ENCODE data around the gene B3GNT2. TPM values are rescaled to one million over a fixed set of nuclear protein-coding genes. Genes with fewer than 3 reads are reported as not detected.
"Not testable (repeated sequence)": the region's sequence is repeated elsewhere in the genome, so short reads cannot be mapped to it uniquely, and the experiment has no call there.

The B3GNT2 gene
- total and polyA plus RNA-seq, 12 donors, result 10.4 to 33.5 (median 17.0) TPM

DNA sequence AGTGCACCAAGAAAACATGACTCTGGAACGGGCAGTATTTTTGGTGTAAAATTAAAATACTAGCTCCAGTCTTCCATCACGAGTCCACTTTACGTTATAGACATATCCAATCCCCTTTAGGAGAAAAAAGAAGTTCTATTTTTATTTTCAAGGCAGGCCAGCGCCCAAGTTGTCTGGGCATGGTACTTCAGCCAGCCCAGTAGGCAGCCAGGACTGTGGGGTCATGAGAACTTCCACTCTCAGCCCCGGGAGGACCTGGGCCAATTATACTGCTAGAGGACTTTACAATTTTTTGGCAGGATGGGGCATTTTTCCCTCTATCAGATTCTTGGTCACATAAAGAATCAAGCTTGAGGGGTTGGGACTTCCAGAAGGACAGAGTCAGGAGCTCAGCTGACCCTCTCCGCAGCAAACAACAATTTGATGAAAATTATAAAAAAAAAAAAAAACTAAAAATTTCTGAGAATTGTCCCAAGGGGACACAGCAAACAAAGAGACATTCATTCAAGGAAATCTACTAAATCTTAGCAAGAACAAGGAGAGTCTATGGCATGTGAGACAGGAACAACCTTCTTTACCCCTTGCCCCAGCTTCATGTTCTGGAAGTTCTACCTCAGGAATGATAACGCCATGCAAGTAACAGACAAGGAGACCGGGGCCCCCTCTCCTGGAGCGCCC lies 37.3 kb upstream of the B3GNT2 start:
- no peaks in the 10 kb centered on the region for H3K27me3 ChIP-seq
- DNase-seq, result peak in 1 of 2 donors; percentile 12
- intact Hi-C loops (cut with DNase I), result no loop called here

GRCh38 chr2:62160691-62161090 lies 35.2 kb upstream of the B3GNT2 start:
- ATAC-seq; H3K4me3 ChIP-seq; intact Hi-C loops (cut with DNase I); H3K36me3 ChIP-seq; DNase-seq; H3K27me3 ChIP-seq; H3K27ac ChIP-seq; H3K9me3 ChIP-seq: not testable (repeated sequence)
- 96 to 98% methylated on average over 9 of the region's 9 CpGs for WGBS, 2 donors
- peaks cover 5 to 57% (median 33%) of the 10 kb centered on the region in 9 donors for H3K4me1 ChIP-seq

More for the DNA sequence above, 37.3 kb upstream of the B3GNT2 start:
- WGBS, 2 donors, result 52 to 64% methylated on average over 9 of the region's 9 CpGs
- Histone ChIP-seq H3K4me1 (peaks cover 5 to 44% (median 29%) of the 10 kb centered on the region in 9 donors), H3K4me3 (no peak overlapping the region), H3K9me3 (peaks cover 0 to 11% (median 0%) of the 10 kb centered on the region in 11 donors), H3K36me3 (no peaks in the 10 kb centered on the region), H3K27ac (peak overlapping the region in 5 of 10 donors; percentile 3 to 65 (median 19))
- TF ChIP-seq, protein P1, sequence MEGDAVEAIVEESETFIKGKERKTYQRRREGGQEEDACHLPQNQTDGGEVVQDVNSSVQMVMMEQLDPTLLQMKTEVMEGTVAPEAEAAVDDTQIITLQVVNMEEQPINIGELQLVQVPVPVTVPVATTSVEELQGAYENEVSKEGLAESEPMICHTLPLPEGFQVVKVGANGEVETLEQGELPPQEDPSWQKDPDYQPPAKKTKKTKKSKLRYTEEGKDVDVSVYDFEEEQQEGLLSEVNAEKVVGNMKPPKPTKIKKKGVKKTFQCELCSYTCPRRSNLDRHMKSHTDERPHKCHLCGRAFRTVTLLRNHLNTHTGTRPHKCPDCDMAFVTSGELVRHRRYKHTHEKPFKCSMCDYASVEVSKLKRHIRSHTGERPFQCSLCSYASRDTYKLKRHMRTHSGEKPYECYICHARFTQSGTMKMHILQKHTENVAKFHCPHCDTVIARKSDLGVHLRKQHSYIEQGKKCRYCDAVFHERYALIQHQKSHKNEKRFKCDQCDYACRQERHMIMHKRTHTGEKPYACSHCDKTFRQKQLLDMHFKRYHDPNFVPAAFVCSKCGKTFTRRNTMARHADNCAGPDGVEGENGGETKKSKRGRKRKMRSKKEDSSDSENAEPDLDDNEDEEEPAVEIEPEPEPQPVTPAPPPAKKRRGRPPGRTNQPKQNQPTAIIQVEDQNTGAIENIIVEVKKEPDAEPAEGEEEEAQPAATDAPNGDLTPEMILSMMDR (IDR thresholded peaks at IDR 0.05), result no peak
- peak in 7 of 8 donors; percentile 34 to 81 (median 66) for ATAC-seq

- intact Hi-C loops (cut with DNase I), result no loop called here
- TF ChIP-seq, protein P1 (IDR thresholded peaks at IDR 0.05), result no peak
- H3K9me3 ChIP-seq, result no peaks in the 10 kb centered on the region
- ATAC-seq (no peak), DNase-seq (no peak)
- no peaks in the 10 kb centered on the region for H3K27me3 ChIP-seq
- H3K27ac ChIP-seq, result peak overlapping the region in 3 of 10 donors; percentile 14 to 47 (median 35)
- H3K4me3 ChIP-seq, result no peak overlapping the region
- H3K4me1 ChIP-seq, result peaks cover under 1 to 39% (median 19%) of the 10 kb centered on the region in 9 donors
- no peaks in the 10 kb centered on the region for H3K36me3 ChIP-seq
- 88% methylated on average over 3 of the region's 3 CpGs for WGBS, 2 donors
Measured at GRCh38 chr2:62163106-62163831, 32.6 kb upstream of the B3GNT2 start.

GRCh38 chr2:62163834-62164233 lies 32.1 kb upstream of the B3GNT2 start:
- Histone ChIP-seq H3K36me3 (no peaks in the 10 kb centered on the region), H3K27ac (peak overlapping the region in 4 of 10 donors; percentile 10 to 47 (median 38)), H3K27me3 (no peaks in the 10 kb centered on the region), H3K9me3 (no peaks in the 10 kb centered on the region), H3K4me3 (no peak overlapping the region), H3K4me1 (peaks cover 0 to 33% (median 13%) of the 10 kb centered on the region in 9 donors)
- ATAC-seq, result peak in 5 of 8 donors; percentile 51 to 92 (median 68)
- 44 to 54% methylated on average over 2 of the region's 2 CpGs for WGBS, 2 donors
- intact Hi-C loops (cut with DNase I), result no loop called here
- TF ChIP-seq, protein P1 (IDR thresholded peaks at IDR 0.05), result no peak
- no peak for DNase-seq

All from heart right ventricle (tissue), 16 donors.